HG02938 (cell line): ENCODE data around the gene PRKG1.

Experiments used
- ATAC-seq: cut with Tn5 transposase; IDR thresholded peaks from one replicate; pipeline ENCODE4 v1.9.1; 2021; ENCODE audit warnings: mild to moderate bottlenecking, moderate library complexity; ENCODE audit not compliant: unreplicated experiment

Gene PRKG1

GRCh38 chr10:51846856-51847506, 772.7 kb downstream of the PRKG1 start:
- ATAC-seq, result no peak

- ATAC-seq, result no peak
Observed at GRCh38 chr10:51852297-51852696, 778.0 kb downstream of the PRKG1 start.

GRCh38 chr10:51857305-51857704, 783.0 kb downstream of the PRKG1 start:
- no peak for ATAC-seq

GRCh38 chr10:51860257-51860656, 786.0 kb downstream of the PRKG1 start:
- ATAC-seq, result peak; percentile 59

- no peak for ATAC-seq
Observed at GRCh38 chr10:51861051-51861450, 786.8 kb downstream of the PRKG1 start.

GRCh38 chr10:51861731-51862130, 787.4 kb downstream of the PRKG1 start:
- ATAC-seq, result no peak

- no peak for ATAC-seq
Observed at GRCh38 chr10:51862149-51862548, 787.9 kb downstream of the PRKG1 start.

- no peak for ATAC-seq
Observed at GRCh38 chr10:51867956-51868355, 793.7 kb downstream of the PRKG1 start.

- no peak for ATAC-seq
Observed at GRCh38 chr10:51874131-51874530, 799.8 kb downstream of the PRKG1 start.

- no peak for ATAC-seq
Observed at GRCh38 chr10:51875610-51876009, 801.3 kb downstream of the PRKG1 start.

GRCh38 chr10:51876503-51876902, 802.2 kb downstream of the PRKG1 start:
- ATAC-seq, result no peak

- no peak for ATAC-seq
Observed at GRCh38 chr10:51876979-51877378, 802.7 kb downstream of the PRKG1 start.

- ATAC-seq, result no peak
Observed at GRCh38 chr10:51877636-51878035, 803.3 kb downstream of the PRKG1 start.

GRCh38 chr10:51878695-51879094, 804.4 kb downstream of the PRKG1 start:
- peak; percentile 7 for ATAC-seq

- ATAC-seq, result peak; percentile 92
Observed at GRCh38 chr10:51879238-51879637, 805.0 kb downstream of the PRKG1 start.

GRCh38 chr10:51881213-51881612, 806.9 kb downstream of the PRKG1 start:
- ATAC-seq, result no peak

GRCh38 chr10:51886438-51887068, 812.3 kb downstream of the PRKG1 start:
- no peak for ATAC-seq

- no peak for ATAC-seq
Observed at GRCh38 chr10:51888263-51888662, 814.0 kb downstream of the PRKG1 start.

GRCh38 chr10:51892313-51892712, 818.0 kb downstream of the PRKG1 start:
- ATAC-seq, result no peak

- ATAC-seq, result peak; percentile 86
Observed at GRCh38 chr10:51892965-51893658, 818.8 kb downstream of the PRKG1 start.

GRCh38 chr10:51894771-51895578, 820.7 kb downstream of the PRKG1 start:
- ATAC-seq, result no peak
